DMS 273 treated with DMSO at 0.1 percent for 48 hours (cell line): ENCODE results near the gene KPTN.

Source experiments
- DNase-seq: peaks from one replicate; lab custom pipeline; 2025; lab: John Stamatoyannopoulos, UW

Gene KPTN

GRCh38 chr19:47483800-47484690 is at the start of gene KPTN:
Gene KPTN (minus strand): TSS chr19:47484219. CDS start chr19:47484160, 59 bp downstream.
- peak; percentile 92 for DNase-seq

DNA sequence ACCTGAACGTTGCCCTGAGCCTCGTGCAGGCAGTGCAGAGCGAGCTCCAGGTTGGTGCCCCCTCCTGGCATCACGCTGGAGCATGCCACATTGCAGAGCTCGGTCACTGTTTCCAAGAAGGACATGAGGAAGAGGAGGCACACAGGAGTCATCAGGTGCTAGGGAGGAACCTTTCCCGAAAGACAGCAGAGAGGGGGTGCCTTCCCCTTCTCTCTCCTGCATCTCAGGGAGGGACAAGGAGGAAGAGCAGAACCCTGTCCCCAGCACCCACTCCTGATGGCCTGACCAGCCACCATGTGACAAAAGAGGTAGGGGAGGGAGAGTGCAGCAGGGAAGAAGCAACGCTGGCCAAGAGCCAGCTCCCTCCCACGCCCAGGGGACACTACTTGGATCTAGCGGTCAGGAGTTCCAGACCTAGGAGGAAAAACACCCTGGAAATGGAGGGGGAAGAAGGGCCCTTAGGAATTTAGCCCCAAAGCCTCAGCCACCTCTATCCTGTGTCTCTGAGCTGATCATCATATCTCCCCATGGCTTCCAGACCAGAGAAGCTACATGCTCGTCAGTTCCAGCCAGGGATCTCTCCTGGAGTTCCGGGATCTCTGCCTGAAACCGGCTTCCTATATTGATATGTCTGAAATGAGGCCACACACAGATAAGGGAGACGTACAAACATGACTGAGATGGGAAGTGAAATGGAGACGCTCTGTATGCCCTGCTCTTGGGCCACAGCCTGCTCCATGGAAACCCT is 47.8 kb upstream of the KPTN start:
- no peak for DNase-seq

DNA sequence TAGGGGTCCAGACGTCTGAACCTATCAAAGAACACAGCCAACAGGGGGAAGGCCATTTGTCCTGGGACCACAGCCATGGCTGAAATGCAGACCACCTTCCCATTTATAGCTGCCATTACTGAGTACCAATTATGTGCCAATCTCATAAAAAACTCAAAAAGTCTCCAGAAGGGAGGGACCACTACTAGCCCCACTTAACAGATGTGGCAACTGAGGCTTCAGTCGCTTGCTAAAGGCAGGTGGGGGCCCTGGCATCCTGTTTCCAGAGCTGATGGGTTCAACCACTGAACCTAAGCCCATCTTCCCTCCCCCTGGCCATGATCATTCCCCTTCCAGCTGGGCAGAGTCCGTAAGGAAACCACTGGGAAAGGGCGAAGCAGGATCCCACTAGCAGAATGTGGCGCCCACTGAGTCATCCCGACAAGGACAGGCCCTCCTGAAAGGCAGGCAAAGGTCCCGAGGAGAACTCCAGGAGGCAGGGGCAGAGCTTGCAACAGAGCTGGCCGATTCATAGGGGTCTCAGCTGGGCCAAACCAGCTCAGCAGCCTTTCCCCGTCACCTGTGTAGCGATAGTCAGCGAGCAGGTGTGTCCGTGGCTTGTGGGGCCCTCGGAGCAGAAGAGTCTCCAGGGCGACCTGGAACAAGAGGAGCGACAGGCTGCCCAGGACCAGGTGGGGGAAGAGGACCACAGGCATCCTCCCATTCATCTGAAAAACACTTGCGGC is 45.2 kb upstream of the KPTN start:
- DNase-seq: no peak

DNA sequence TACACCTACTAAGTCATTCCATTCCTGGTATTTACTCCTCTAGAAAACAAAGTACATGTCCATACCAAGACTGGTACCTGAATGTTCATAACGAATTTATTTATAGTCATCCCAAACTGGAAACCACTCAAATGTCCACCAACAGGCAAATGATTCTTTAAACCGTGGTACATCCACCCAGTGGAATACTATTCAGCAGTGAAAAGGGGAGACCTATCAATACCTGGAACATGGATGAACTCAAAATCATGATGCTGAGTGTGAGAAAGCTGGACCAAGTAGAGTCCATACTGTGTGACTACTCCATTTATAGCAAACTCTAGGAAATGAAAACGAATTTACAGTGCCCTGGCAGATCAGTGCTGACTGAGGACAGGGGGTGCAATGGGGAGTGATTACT is 42.8 kb upstream of the KPTN start:
- DNase-seq: no peak

- no peak for DNase-seq
Measured at GRCh38 chr19:47523473-47523872, 39.5 kb upstream of the KPTN start.

- no peak for DNase-seq
Measured at GRCh38 chr19:47521473-47522180, 37.6 kb upstream of the KPTN start.

GRCh38 chr19:47520839-47521238 is 36.8 kb upstream of the KPTN start:
- DNase-seq: no peak

GRCh38 chr19:47520343-47520806 is 36.4 kb upstream of the KPTN start:
- no peak for DNase-seq

DNA sequence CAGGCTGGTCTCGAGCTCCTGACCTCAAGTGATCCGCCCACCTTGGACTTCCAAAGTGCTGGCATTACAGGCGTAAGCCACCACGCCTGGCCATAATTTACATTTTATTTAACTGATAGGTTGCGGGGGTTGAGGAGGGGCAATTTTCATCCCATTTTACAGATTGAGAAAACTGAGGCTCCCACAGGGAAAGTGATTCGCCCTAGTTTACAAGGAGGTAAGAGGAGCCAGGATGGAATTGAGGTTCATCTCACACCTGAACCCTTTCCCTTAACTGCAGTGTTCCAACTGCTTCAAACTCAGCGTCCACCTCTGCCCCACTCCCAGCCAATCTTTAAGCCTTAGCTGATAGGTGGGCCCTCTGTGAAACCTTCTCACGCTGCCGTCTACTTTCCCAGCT is 34.8 kb upstream of the KPTN start:
- DNase-seq: no peak

- no peak for DNase-seq
Measured at GRCh38 chr19:47518139-47518538, 34.1 kb upstream of the KPTN start.

GRCh38 chr19:47514869-47515588 is 31.0 kb upstream of the KPTN start, which contains the start of gene NAPA:
Gene NAPA (minus strand): TSS chr19:47515063. CDS start chr19:47514940, 123 bp downstream.
- DNase-seq: peak; percentile 99

GRCh38 chr19:47514151-47514868 is 30.3 kb upstream of the KPTN start:
- no peak for DNase-seq

DNA sequence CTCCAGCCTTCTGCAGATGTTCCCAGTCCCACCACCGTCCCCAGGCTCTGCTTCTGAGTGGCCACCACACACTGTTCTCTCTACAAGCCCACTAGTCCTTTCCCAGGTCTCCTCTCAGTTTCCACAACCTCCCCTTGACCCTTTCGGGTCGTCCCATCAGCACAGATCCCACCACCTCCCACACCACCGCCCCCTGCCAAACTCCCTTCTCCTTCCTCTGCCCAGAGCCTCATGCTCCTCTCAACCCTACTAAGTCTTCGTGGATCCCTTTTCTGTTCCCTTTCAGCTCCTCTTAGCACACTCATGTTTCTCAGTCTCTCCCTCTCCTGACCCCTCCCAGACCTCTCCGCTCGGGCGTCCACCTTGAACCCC is 28.9 kb upstream of the KPTN start:
- no peak for DNase-seq

- DNase-seq: peak; percentile 85
Measured at GRCh38 chr19:47512183-47512947, 28.3 kb upstream of the KPTN start.

GRCh38 chr19:47511681-47512080 is 27.7 kb upstream of the KPTN start:
- DNase-seq: peak; percentile 97

DNA sequence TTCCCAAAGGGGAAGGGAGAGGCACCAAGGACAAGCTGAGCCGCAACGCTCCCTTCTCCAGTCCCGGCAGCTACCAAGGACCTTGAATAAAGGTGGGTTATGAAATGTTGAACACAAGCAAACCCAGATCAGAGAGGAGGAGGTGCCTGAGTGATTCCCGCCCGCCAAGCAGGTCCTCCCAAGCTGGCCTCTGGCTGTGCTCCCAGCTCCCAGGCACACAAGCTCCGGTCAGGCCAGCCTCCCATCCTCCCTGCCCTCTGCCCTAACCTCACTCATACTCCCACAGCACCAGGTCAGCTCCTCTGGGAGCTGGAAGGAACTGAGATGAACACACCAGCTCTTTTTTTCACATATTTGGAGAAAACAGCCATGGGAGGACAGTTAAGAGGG is 27.1 kb upstream of the KPTN start:
- DNase-seq: peak; percentile 52

DNA sequence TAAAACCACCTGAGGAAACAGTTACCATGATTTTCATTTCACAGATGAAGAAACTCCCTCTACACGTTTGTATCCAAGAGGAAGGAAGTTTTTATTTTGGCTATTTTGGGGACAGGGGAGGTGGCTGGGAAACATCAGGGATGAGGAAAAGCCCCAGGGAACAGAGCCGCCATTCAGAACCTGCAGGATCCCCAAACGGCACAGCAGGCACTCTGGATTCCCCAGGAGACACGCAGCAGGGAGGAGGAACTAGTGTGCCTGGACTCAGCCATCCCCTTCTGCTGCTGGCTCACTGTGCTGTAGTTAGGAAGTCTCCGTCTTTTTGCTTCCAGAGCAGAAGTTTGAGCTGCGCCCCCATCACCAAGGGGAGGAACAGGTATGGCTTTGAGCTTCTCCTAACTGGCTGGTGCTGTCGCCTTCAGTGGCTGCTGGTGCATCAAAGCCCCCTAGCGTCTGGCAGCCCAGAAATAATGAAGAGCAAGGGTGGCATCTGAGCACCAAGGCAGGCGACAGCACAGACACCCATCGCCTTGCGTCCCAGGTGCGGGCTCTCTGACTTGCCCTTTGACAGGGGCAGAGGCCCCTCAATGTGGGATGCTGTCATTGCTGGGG is 26.6 kb upstream of the KPTN start:
- peak; percentile 30 for DNase-seq

GRCh38 chr19:47509973-47510372 is 26.0 kb upstream of the KPTN start:
- DNase-seq: no peak

GRCh38 chr19:47509170-47509847 is 25.3 kb upstream of the KPTN start:
- DNase-seq: no peak
